Smooth muscle cell (in vitro differentiated cells): ENCODE results near the gene TMEM132A. TPM values are rescaled to one million over a fixed set of nuclear protein-coding genes. Genes with fewer than 3 reads are reported as not detected.

Source experiments
- DNase-seq: peaks from one replicate; lab custom pipeline; 2025; ENCODE audit not compliant: unreplicated experiment; lab: John Stamatoyannopoulos, UW
- H2AFZ ChIP-seq: fragments of 200-600 bp; sonication (generic); 2 replicates; pipeline ENCODE4 v1.6.0; 2016; ENCODE audit warnings: antibody characterized with exemption, low read depth, mild to moderate bottlenecking
- H3F3A ChIP-seq: fragments of 200-600 bp; sonication (generic); 2 replicates; pipeline ENCODE4 v1.6.0; 2017; ENCODE audit warnings: antibody characterized with exemption, low read depth
- H3K27ac ChIP-seq: fragments of 200-600 bp; sonication (generic); 2 replicates; pipeline ENCODE4 v1.5.1; 2016; ENCODE audit warnings: low read depth, mild to moderate bottlenecking
- H3K27me3 ChIP-seq: fragments of 200-600 bp; sonication (generic); 2 replicates; pipeline ENCODE4 v1.6.1; 2016; ENCODE audit warnings: low read depth, mild to moderate bottlenecking
- H3K36me3 ChIP-seq: fragments of 200-600 bp; sonication (generic); 2 replicates; pipeline ENCODE4 v1.5.1; 2016; ENCODE audit warnings: low read depth
- H3K4me1 ChIP-seq: fragments of 200-600 bp; sonication (generic); 2 replicates; pipeline ENCODE4 v1.5.1; 2016; ENCODE audit warnings: low read depth
- H3K4me2 ChIP-seq: fragments of 200-600 bp; sonication (generic); 2 replicates; pipeline ENCODE4 v1.6.0; 2016; ENCODE audit warnings: mild to moderate bottlenecking
- H3K4me3 ChIP-seq: fragments of 200-600 bp; sonication (generic); 2 replicates; pipeline ENCODE4 v1.5.1; 2016; ENCODE audit warnings: mild to moderate bottlenecking
- H3K79me2 ChIP-seq: fragments of 200-600 bp; sonication (generic); 2 replicates; pipeline ENCODE4 v1.6.0; 2016; ENCODE audit warnings: low read depth, mild to moderate bottlenecking
- H3K9ac ChIP-seq: fragments of 200-600 bp; sonication (generic); 2 replicates; pipeline ENCODE4 v1.6.0; 2016; ENCODE audit warnings: low read depth
- H3K9me3 ChIP-seq: fragments of 200-600 bp; sonication (generic); replicated peaks from 2 replicates; pipeline ENCODE4 v1.5.1; 2016; ENCODE audit warnings: low read depth
- H4K20me1 ChIP-seq: fragments of 200-600 bp; sonication (generic); 2 replicates; pipeline ENCODE4 v1.6.0; 2016; ENCODE audit warnings: low read depth
- CTCF ChIP-seq: fragments of 200-600 bp; sonication (generic); IDR thresholded peaks from 2 replicates; pipeline ENCODE4 v1.5.1; 2017; ENCODE audit warnings: borderline replicate concordance, mild to moderate bottlenecking, antibody characterized with exemption; ENCODE audit not compliant: insufficient read depth, poor library complexity, severe bottlenecking
- WGBS: methylation state at CpG from one replicate; pipeline ENCODE4 v1.1.7; 2016; ENCODE audit warnings: low lambda C conversion rate; 5-methylcytosine and 5-hydroxymethylcytosine counted together
- polyA plus RNA-seq: library from polyadenylated mRNA; unstranded; fragments of >200 nt; fragmentation: Nextera tagmentation; extraction: Ambion mirVana; gene quantifications from 2 replicates; pipeline ENCODE4 v1.2.1, GENCODE V29; 2016
- total RNA-seq: library from RNA; depleted of rRNA; stranded (reverse); fragments of >200 nt; gene quantifications from 2 replicates; pipeline ENCODE4 v1.2.3, GENCODE V29; 2014

TMEM132A gene
- total and polyA plus RNA-seq, 2 experiments from 2014 or later, result 40.7 to 91.3 TPM

- H3K4me2 ChIP-seq, result no peak overlapping the region
- TF ChIP-seq CTCF, result no peak
- peaks cover 19% of the 10 kb centered on the region for H4K20me1 ChIP-seq
- no peak overlapping the region for H2AFZ ChIP-seq
- WGBS, result 95% methylated on average over 6 of the region's 6 CpGs
- no peaks in the 10 kb centered on the region for H3F3A ChIP-seq
- no peaks in the 10 kb centered on the region for H3K9me3 ChIP-seq
- peaks cover 15% of the 10 kb centered on the region for H3K79me2 ChIP-seq
- H3K9ac ChIP-seq, result no peak overlapping the region
- H3K4me1 ChIP-seq, result peaks cover 13% of the 10 kb centered on the region
- H3K27ac ChIP-seq, result no peak overlapping the region
- DNase-seq, result no peak
- no peaks in the 10 kb centered on the region for H3K27me3 ChIP-seq
- H3K4me3 ChIP-seq, result no peak overlapping the region
- peaks cover 1% of the 10 kb centered on the region for H3K36me3 ChIP-seq
These were observed 1.4 kb upstream of the TMEM132A start for GRCh38 chr11:60922906-60923305.

GRCh38 chr11:60923326-60923725 lies 934 bp upstream of the TMEM132A start:
- Histone ChIP-seq H3F3A (no peaks in the 10 kb centered on the region), H3K79me2 (peaks cover 11% of the 10 kb centered on the region), H3K36me3 (peaks cover 3% of the 10 kb centered on the region), H3K9ac (no peak overlapping the region), H4K20me1 (peaks cover 16% of the 10 kb centered on the region), H3K27me3 (no peaks in the 10 kb centered on the region), H3K4me1 (peaks cover 13% of the 10 kb centered on the region), H3K4me3 (no peak overlapping the region), H2AFZ (no peak overlapping the region), H3K27ac (no peak overlapping the region), H3K9me3 (no peaks in the 10 kb centered on the region), H3K4me2 (no peak overlapping the region)
- no peak for TF ChIP-seq CTCF
- no peak for DNase-seq
- 83% methylated on average over 5 of the region's 5 CpGs for WGBS

GRCh38 chr11:60923800-60924109 lies 505 bp upstream of the TMEM132A start:
- no peak overlapping the region for H2AFZ ChIP-seq
- peaks cover 13% of the 10 kb centered on the region for H3K4me1 ChIP-seq
- no peak for DNase-seq
- H3F3A ChIP-seq, result no peaks in the 10 kb centered on the region
- H3K4me2 ChIP-seq, result peak overlapping the region; percentile 94
- 59% methylated on average over 6 of the region's 6 CpGs for WGBS
- H3K79me2 ChIP-seq, result peaks cover 6% of the 10 kb centered on the region
- no peaks in the 10 kb centered on the region for H3K27me3 ChIP-seq
- no peak overlapping the region for H3K4me3 ChIP-seq
- no peak for TF ChIP-seq CTCF
- peaks cover 11% of the 10 kb centered on the region for H4K20me1 ChIP-seq
- no peak overlapping the region for H3K9ac ChIP-seq
- no peak overlapping the region for H3K27ac ChIP-seq
- H3K9me3 ChIP-seq, result no peaks in the 10 kb centered on the region
- H3K36me3 ChIP-seq, result peaks cover 3% of the 10 kb centered on the region

- peak overlapping the region; percentile 94 for H3K4me2 ChIP-seq
- peak overlapping the region; percentile 70 for H3K9ac ChIP-seq
- H3K4me1 ChIP-seq, result peaks cover 13% of the 10 kb centered on the region
- peak overlapping the region; percentile 72 for H3K4me3 ChIP-seq
- H3K27ac ChIP-seq, result no peak overlapping the region
- H3K9me3 ChIP-seq, result no peaks in the 10 kb centered on the region
- H3F3A ChIP-seq, result no peaks in the 10 kb centered on the region
- H4K20me1 ChIP-seq, result peaks cover 3% of the 10 kb centered on the region
- H2AFZ ChIP-seq, result peak overlapping the region; percentile 81
- H3K27me3 ChIP-seq, result no peaks in the 10 kb centered on the region
- WGBS, result 6% methylated on average over 33 of the region's 35 CpGs
- no peaks in the 10 kb centered on the region for H3K79me2 ChIP-seq
- TF ChIP-seq CTCF, result no peak
- DNase-seq, result no peak
- peaks cover 3% of the 10 kb centered on the region for H3K36me3 ChIP-seq
These were observed 920 bp downstream of the TMEM132A start for GRCh38 chr11:60924906-60925853.
